HCT116 (cell line): ENCODE data around the gene SMIM45.

Experiments
- CBX3 ChIP-seq: IDR thresholded peaks from 2 replicates; pipeline ENCODE4 v1.6.1; 2012; ENCODE audit warnings: low read depth
- EZH2 ChIP-seq: fragments of 200-600 bp; sonication (generic); IDR thresholded peaks from 2 replicates; pipeline ENCODE4 v1.6.1; 2017; ENCODE audit warnings: antibody characterized with exemption, mixed run types
- EZH2phosphoT487 ChIP-seq: fragments of 200-600 bp; IDR thresholded peaks from 2 replicates; pipeline ENCODE4 v1.6.1; 2018; ENCODE audit warnings: antibody characterized with exemption, borderline replicate concordance
- POLR2A ChIP-seq: IDR thresholded peaks from 2 replicates; pipeline ENCODE4 v1.7.0; 2011; ENCODE audit warnings: borderline replicate concordance; ENCODE audit not compliant: insufficient read depth, insufficient read length; ENCODE audit errors: extremely low read depth
- POLR2AphosphoS5 ChIP-seq: IDR thresholded peaks from 2 replicates; pipeline ENCODE4 v1.6.1; 2011; ENCODE audit warnings: mild to moderate bottlenecking, low read depth, low read length, moderate library complexity
- SP1 ChIP-seq: IDR thresholded peaks from 2 replicates; pipeline ENCODE4 v1.6.1; 2012; ENCODE audit warnings: low read depth
- TCF7L2 ChIP-seq: IDR thresholded peaks from 2 replicates; pipeline ENCODE4 v1.7.0; 2011; ENCODE audit warnings: borderline replicate concordance, inconsistent platforms; ENCODE audit not compliant: insufficient read depth, insufficient read length; ENCODE audit errors: extremely low read depth
- TF ChIP-seq, protein P1 (sequence below): IDR thresholded peaks from 2 replicates; pipeline ENCODE4 v1.6.1; 2012
- TF ChIP-seq, protein P2 (sequence below), 3 experiments: fragments of 200-600 bp in 1 of 3; sonication (generic) in 1 of 3; IDR thresholded peaks in 2 of 3; conservative IDR thresholded peaks in 1 of 3; 2 replicates each; pipeline ENCODE4 v1.5.1; 2012 to 2017; ENCODE audit warnings: low read depth in 2 of 3, low read length in 2 of 3, antibody characterized with exemption in 1 of 3, borderline replicate concordance in 1 of 3, control low read depth in 1 of 3, mild to moderate bottlenecking in 1 of 3, mixed read lengths in 1 of 3, mixed run types in 1 of 3, moderate library complexity in 1 of 3; ENCODE audit not compliant: insufficient read depth in 1 of 3

DNA sequence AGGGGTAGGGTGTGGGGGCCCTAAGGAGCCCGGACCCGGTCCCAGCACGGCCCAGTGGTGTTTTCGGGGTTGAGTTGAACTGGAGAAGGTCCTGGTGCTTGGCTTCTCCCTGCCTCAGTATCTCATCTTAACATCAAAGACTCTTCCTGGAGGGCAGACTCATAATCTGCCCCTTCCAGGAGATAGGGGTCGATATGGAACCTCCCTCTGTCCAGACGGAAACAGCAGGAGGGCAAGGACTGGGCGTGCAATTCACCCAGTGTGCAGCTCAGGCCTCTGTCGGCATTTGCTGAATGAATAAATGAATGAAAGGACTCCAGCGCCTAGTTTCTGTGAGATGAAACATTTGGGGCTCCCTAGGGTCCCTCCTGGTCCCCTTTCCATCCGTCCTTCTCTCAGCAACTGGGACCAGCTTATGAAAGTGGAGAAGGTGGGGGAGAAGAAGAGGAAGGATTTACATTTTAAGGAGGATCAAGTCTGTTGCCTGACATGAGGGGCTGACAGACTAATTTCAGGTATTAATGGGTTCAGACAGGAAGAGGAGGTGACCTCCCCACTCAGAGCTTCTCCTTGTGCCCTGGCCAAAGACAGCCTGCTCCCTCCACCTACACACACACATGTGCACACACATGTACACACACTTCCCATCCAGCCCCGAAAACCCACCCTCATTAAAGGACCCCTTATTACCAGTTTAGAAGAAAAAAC is 36.0 kb upstream of the SMIM45 start:
- TF ChIP-seq POLR2A (no peak), POLR2AphosphoS5 (no peak), EZH2phosphoT487 (no peak), EZH2 (no peak), CBX3 (no peak), SP1 (no peak), TCF7L2 (no peak)
- TF ChIP-seq, protein P1, sequence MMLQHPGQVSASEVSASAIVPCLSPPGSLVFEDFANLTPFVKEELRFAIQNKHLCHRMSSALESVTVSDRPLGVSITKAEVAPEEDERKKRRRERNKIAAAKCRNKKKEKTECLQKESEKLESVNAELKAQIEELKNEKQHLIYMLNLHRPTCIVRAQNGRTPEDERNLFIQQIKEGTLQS = no peak
- TF ChIP-seq, protein P2, sequence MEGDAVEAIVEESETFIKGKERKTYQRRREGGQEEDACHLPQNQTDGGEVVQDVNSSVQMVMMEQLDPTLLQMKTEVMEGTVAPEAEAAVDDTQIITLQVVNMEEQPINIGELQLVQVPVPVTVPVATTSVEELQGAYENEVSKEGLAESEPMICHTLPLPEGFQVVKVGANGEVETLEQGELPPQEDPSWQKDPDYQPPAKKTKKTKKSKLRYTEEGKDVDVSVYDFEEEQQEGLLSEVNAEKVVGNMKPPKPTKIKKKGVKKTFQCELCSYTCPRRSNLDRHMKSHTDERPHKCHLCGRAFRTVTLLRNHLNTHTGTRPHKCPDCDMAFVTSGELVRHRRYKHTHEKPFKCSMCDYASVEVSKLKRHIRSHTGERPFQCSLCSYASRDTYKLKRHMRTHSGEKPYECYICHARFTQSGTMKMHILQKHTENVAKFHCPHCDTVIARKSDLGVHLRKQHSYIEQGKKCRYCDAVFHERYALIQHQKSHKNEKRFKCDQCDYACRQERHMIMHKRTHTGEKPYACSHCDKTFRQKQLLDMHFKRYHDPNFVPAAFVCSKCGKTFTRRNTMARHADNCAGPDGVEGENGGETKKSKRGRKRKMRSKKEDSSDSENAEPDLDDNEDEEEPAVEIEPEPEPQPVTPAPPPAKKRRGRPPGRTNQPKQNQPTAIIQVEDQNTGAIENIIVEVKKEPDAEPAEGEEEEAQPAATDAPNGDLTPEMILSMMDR (IDR thresholded peaks at IDR 0.05 in 2 of 3, conservative IDR thresholded peaks at IDR 0.05 in 1 of 3; ENCODE audit: borderline replicate concordance in 1 of 3, insufficient read depth in 1 of 3, low read depth in 2 of 3, low read length in 2 of 3) = no peak
